Caco-2 (cell line): ENCODE measurements around the gene VPS18. TPM values are rescaled to one million over a fixed set of nuclear protein-coding genes. Genes with fewer than 3 reads are reported as not detected.

ENCODE experiments used
- BruUV-seq: library from RNA; stranded (reverse); fragments of 400-500 nt; replicated peaks from 2 replicates; lab custom pipeline; 2021; lab: Mats Ljungman, UMichigan
- CTCF ChIA-PET: fragments of 300-600 bp; sonication (Branson Sonifier 250); formaldehyde crosslinking; loops from one replicate; lab custom pipeline; 2022; ENCODE audit warnings: antibody characterized with exemption; lab: Charles Lee
- POLR2A ChIA-PET: fragments of 300-600 bp; sonication (Branson Sonifier 250); formaldehyde crosslinking; loops from one replicate; lab custom pipeline; 2022; ENCODE audit warnings: antibody characterized with exemption; lab: Charles Lee
- DNase-seq, 2 experiments: peaks; one replicate each; pipeline versions ENCODE4 v3.0.0 to v3.0.0-alpha.2; 2020 to 2022
- H3K27me3 ChIP-seq: replicated peaks from 2 replicates; pipeline ENCODE4 v1.6.0; 2011; ENCODE audit warnings: low read length; ENCODE audit not compliant: control insufficient read depth, insufficient read depth
- H3K36me3 ChIP-seq: 2 replicates; pipeline ENCODE4 v1.5.1; 2011; ENCODE audit warnings: low read length; ENCODE audit not compliant: control insufficient read depth, insufficient read depth
- H3K4me1 ChIP-seq: fragments of 250-450 bp; sonication (Bioruptor Pico); 2 replicates; pipeline ENCODE4 v1.5.1; 2020; ENCODE audit warnings: mild to moderate bottlenecking
- H3K4me3 ChIP-seq: 2 replicates; pipeline ENCODE4 v1.5.1; 2011; ENCODE audit warnings: low read depth, mild to moderate bottlenecking, control low read depth, low read length
- H3K9me3 ChIP-seq: fragments of 250-450 bp; sonication (Bioruptor Pico); 2 replicates; pipeline ENCODE4 v1.5.1; 2020; ENCODE audit warnings: mild to moderate bottlenecking, moderate library complexity
- H3K27ac Mint-ChIP-seq: one replicate; pipeline ENCODE4 v1.8.0; 2022; ENCODE audit warnings: mixed read lengths; ENCODE audit not compliant: unreplicated experiment
- H3K27me3 Mint-ChIP-seq: one replicate; pipeline ENCODE4 v1.8.0; 2022; ENCODE audit warnings: mixed read lengths; ENCODE audit not compliant: insufficient read depth, unreplicated experiment
- H3K36me3 Mint-ChIP-seq: one replicate; pipeline ENCODE4 v1.8.0; 2022; ENCODE audit warnings: mild to moderate bottlenecking, mixed read lengths; ENCODE audit not compliant: insufficient read depth, unreplicated experiment
- H3K4me1 Mint-ChIP-seq: one replicate; pipeline ENCODE4 v1.8.0; 2022; ENCODE audit warnings: low read depth, mixed read lengths; ENCODE audit not compliant: unreplicated experiment
- H3K4me3 Mint-ChIP-seq: one replicate; pipeline ENCODE4 v1.8.0; 2022; ENCODE audit warnings: mild to moderate bottlenecking, moderate library complexity, mixed read lengths; ENCODE audit not compliant: unreplicated experiment
- H3K9me3 Mint-ChIP-seq: one replicate; pipeline ENCODE4 v1.8.0; 2022; ENCODE audit warnings: mixed read lengths; ENCODE audit not compliant: unreplicated experiment
- CTCF ChIP-seq, 2 experiments: fragments of 200-600 bp in 1 of 2; IDR thresholded peaks; 1 replicate in 1 of 2; 2 replicates in 1 of 2; pipeline versions ENCODE4 v1.5.1 to v1.8.0; 2011 to 2022; ENCODE audit warnings: antibody characterized with exemption in 1 of 2, control low read depth in 1 of 2, inconsistent platforms in 1 of 2, low read depth in 1 of 2, low read length in 1 of 2, mild to moderate bottlenecking in 1 of 2, moderate library complexity in 1 of 2; ENCODE audit not compliant: insufficient read depth in 1 of 2, severe bottlenecking in 1 of 2, unreplicated experiment in 1 of 2
- intact Hi-C: fragments of 100-400 bp; cut with micrococcal nuclease; formaldehyde crosslinking; loops from one replicate; pipeline ENCODE4 v1.10.0; 2022; ENCODE audit not compliant: unreplicated experiment
- total RNA-seq: library from RNA; stranded (reverse); gene quantifications from 2 replicates; pipeline ENCODE4 v1.2.3, GENCODE V29; 2022

Gene VPS18
- total RNA-seq, 1 experiment from 2014 or later: 29.3 TPM

- CTCF ChIA-PET: interaction anchor here (0.6 to 1.5 kb wide), 13 partner anchors 9 to 426 kb away, joined by 3 to 20 read pairs (median 4); partner anchors contain the start of genes NUSAP1, OIP5 and VPS18
- H3K36me3 Mint-ChIP-seq: peaks cover 47% of the 10 kb centered on the region
- BruUV-seq: no TSS peak
- DNase-seq: peak; percentile 88 to 92
- peaks cover 2% of the 10 kb centered on the region; the same call in 1 of the 2 replicates for H3K36me3 ChIP-seq
- H3K4me3 Mint-ChIP-seq: no peak overlapping the region
- intact Hi-C loops: loop anchor here (1.0 to 10.0 kb wide), 3 partner anchors 22 to 428 kb away; partner anchors contain the start of genes NUSAP1 and OIP5
- no peaks in the 10 kb centered on the region for H3K9me3 Mint-ChIP-seq
- H3K9me3 ChIP-seq: no peaks in the 10 kb centered on the region
- H3K4me3 ChIP-seq: peak overlapping the region; percentile 16; the same call in 1 of the 2 replicates
- peak; percentile 86 to 89 for TF ChIP-seq CTCF (IDR thresholded peaks at IDR 0.05; ENCODE audit: insufficient read depth in 1 of 2, low read depth in 1 of 2, low read length in 1 of 2, severe bottlenecking in 1 of 2, unreplicated experiment in 1 of 2)
- peaks cover 28% of the 10 kb centered on the region for H3K4me1 ChIP-seq
- H3K27me3 ChIP-seq: no peaks in the 10 kb centered on the region
- no peaks in the 10 kb centered on the region for H3K27me3 Mint-ChIP-seq
- H3K27ac Mint-ChIP-seq: peak overlapping the region; percentile 35
- peaks cover 12% of the 10 kb centered on the region for H3K4me1 Mint-ChIP-seq
- POLR2A ChIA-PET: interaction anchor here (0.6 to 1.1 kb wide), 3 partner anchors 11 to 35 kb away, joined by 3 to 12 read pairs (median 10); partner anchors contain the start of gene DLL4
Observed at GRCh38 chr15:40906091-40906990, 12.1 kb downstream of the VPS18 start.

- ChIA-PET POLR2A (interaction anchor here (0.6 to 1.4 kb wide), 3 partner anchors 21 to 713 kb away, joined by 6 to 7 read pairs (median 7); partner anchors contain the start of gene DLL4), CTCF (interaction anchor here (1.0 to 2.3 kb wide), 3 partner anchors 22 to 23 kb away, joined by 5 to 20 read pairs (median 12); partner anchors contain the start of gene DLL4)
- BruUV-seq: no TSS peak
- intact Hi-C loops: loop anchor here (1.0 to 10.0 kb wide), 3 partner anchors 21 to 428 kb away; partner anchors contain the start of genes NUSAP1 and OIP5
- H3K9me3 Mint-ChIP-seq: no peaks in the 10 kb centered on the region
- Histone ChIP-seq H3K36me3 (peaks cover 2% of the 10 kb centered on the region; the same call in 1 of the 2 replicates), H3K4me3 (no peak overlapping the region), H3K9me3 (no peaks in the 10 kb centered on the region), H3K4me1 (peaks cover 28% of the 10 kb centered on the region), H3K27me3 (no peaks in the 10 kb centered on the region)
- H3K4me3 Mint-ChIP-seq: no peak overlapping the region
- TF ChIP-seq CTCF (IDR thresholded peaks at IDR 0.05; ENCODE audit: insufficient read depth in 1 of 2, low read depth in 1 of 2, low read length in 1 of 2, severe bottlenecking in 1 of 2, unreplicated experiment in 1 of 2): no peak
- peaks cover 12% of the 10 kb centered on the region for H3K4me1 Mint-ChIP-seq
- no peak overlapping the region for H3K27ac Mint-ChIP-seq
- DNase-seq: no peak
- no peaks in the 10 kb centered on the region for H3K27me3 Mint-ChIP-seq
- peaks cover 44% of the 10 kb centered on the region for H3K36me3 Mint-ChIP-seq
Observed at GRCh38 chr15:40906991-40907802, 12.9 kb downstream of the VPS18 start.
